HepG2 (cell line): Measurements from ENCODE around the gene ATP5F1E. TPM values are rescaled to one million over a fixed set of nuclear protein-coding genes. Genes with fewer than 3 reads are reported as not detected.

Experiments
- BCL3 ChIP-seq: sonication (generic); formaldehyde crosslinking; IDR thresholded peaks from 2 replicates; pipeline ENCODE4 v1.5.1; 2020; ENCODE audit warnings: mild to moderate bottlenecking, missing genetic modification reagents, moderate library complexity
- JDP2 ChIP-seq: sonication (generic); formaldehyde crosslinking; IDR thresholded peaks from 2 replicates; pipeline ENCODE4 v1.8.1; 2022; ENCODE audit warnings: missing genetic modification reagents, borderline replicate concordance
- MBD4 ChIP-seq: IDR thresholded peaks from 2 replicates; pipeline ENCODE4 v1.6.1; 2012; ENCODE audit warnings: low read length, inconsistent platforms, borderline replicate concordance
- RAD21 ChIP-seq: fragments of 450-650 bp; formaldehyde crosslinking; IDR thresholded peaks from 2 replicates; pipeline ENCODE4 v1.5.0; 2020; ENCODE audit warnings: mild to moderate bottlenecking
- RARA ChIP-seq: IDR thresholded peaks from 2 replicates; pipeline ENCODE4 v1.6.1; 2016; ENCODE audit warnings: missing genetic modification reagents, missing compliant biosample characterization
- SIN3A ChIP-seq: IDR thresholded peaks from 2 replicates; pipeline ENCODE4 v1.6.1; 2011; ENCODE audit warnings: low read depth, mild to moderate bottlenecking, control low read depth, low read length, borderline replicate concordance
- ZBTB38 ChIP-seq: sonication (generic); formaldehyde crosslinking; IDR thresholded peaks from 2 replicates; pipeline ENCODE4 v1.5.1; 2020; ENCODE audit warnings: mild to moderate bottlenecking, missing genetic modification reagents
- ZBTB42 ChIP-seq: sonication (generic); formaldehyde crosslinking; IDR thresholded peaks from 2 replicates; pipeline ENCODE4 v1.5.0; 2020; ENCODE audit warnings: mild to moderate bottlenecking, missing genetic modification reagents
- ZBTB7B ChIP-seq: sonication (generic); formaldehyde crosslinking; IDR thresholded peaks from 2 replicates; pipeline ENCODE4 v1.4.0; 2020; ENCODE audit warnings: missing genetic modification reagents
- ZHX2 ChIP-seq, 2 experiments: sonication (generic) in 1 of 2; formaldehyde crosslinking in 1 of 2; IDR thresholded peaks; 2 replicates each; pipeline versions ENCODE4 v1.6.1 to v1.9.0; 2014 to 2022; ENCODE audit warnings: antibody characterized with exemption in 1 of 2, borderline replicate concordance in 1 of 2, inconsistent platforms in 1 of 2, low read depth in 1 of 2, missing genetic modification reagents in 1 of 2
- ZKSCAN1 ChIP-seq: fragments of 150-350 bp; IDR thresholded peaks from 2 replicates; pipeline ENCODE4 v1.6.1; 2014; ENCODE audit warnings: low read length
- ZNF256 ChIP-seq: sonication (generic); formaldehyde crosslinking; conservative IDR thresholded peaks from 2 replicates; pipeline ENCODE4 v1.4.0; 2020; ENCODE audit warnings: missing genetic modification reagents
- ZNF484 ChIP-seq: sonication (generic); formaldehyde crosslinking; IDR thresholded peaks from 2 replicates; pipeline ENCODE4 v1.5.1; 2020; ENCODE audit warnings: mild to moderate bottlenecking, low read depth, missing genetic modification reagents, borderline replicate concordance
- ZNF580 ChIP-seq: IDR thresholded peaks from 2 replicates; pipeline ENCODE4 v1.6.1; 2016; ENCODE audit warnings: low read depth, borderline replicate concordance
- ZNF629 ChIP-seq: sonication (generic); formaldehyde crosslinking; conservative IDR thresholded peaks from 2 replicates; pipeline ENCODE4 v1.5.0; 2020; ENCODE audit warnings: missing genetic modification reagents
- polyA plus RNA-seq, 8 experiments: library from polyadenylated mRNA; depleted of rRNA in 3 of 8; stranded (reverse) in 7 of 8; unstranded in 1 of 8; fragments of >200 nt; fragmentation: Illumina TruSeq in 4 of 8; extraction: Trizol in 4 of 8; gene quantifications; 2 replicates each; pipeline versions ENCODE4 v1.2.1 to v1.2.3, GENCODE V29; 2011 to 2016; ENCODE audit warnings: low read depth in 4 of 8, missing spikeins in 1 of 8, mixed read lengths in 1 of 8; ENCODE audit not compliant: insufficient read depth in 1 of 8
- total RNA-seq, 5 experiments: library from RNA; depleted of rRNA; stranded (reverse); fragments of >200 nt; fragmentation: Illumina TruSeq; extraction: Trizol; gene quantifications; 2 replicates each; pipeline ENCODE4 v1.2.3, GENCODE V29; 2016; ENCODE audit warnings: low read depth in 1 of 5
- TF ChIP-seq, protein P1 (sequence below): sonication (generic); formaldehyde crosslinking; IDR thresholded peaks from 2 replicates; pipeline ENCODE4 v1.4.0; 2020; ENCODE audit warnings: missing genetic modification reagents

The ATP5F1E gene
- total and polyA plus RNA-seq, 2 of the 13 experiments (the other 11 are each of a cell fraction or from before 2014, with no cell fraction given): 121 to 134 TPM

- TF ChIP-seq, protein P1, sequence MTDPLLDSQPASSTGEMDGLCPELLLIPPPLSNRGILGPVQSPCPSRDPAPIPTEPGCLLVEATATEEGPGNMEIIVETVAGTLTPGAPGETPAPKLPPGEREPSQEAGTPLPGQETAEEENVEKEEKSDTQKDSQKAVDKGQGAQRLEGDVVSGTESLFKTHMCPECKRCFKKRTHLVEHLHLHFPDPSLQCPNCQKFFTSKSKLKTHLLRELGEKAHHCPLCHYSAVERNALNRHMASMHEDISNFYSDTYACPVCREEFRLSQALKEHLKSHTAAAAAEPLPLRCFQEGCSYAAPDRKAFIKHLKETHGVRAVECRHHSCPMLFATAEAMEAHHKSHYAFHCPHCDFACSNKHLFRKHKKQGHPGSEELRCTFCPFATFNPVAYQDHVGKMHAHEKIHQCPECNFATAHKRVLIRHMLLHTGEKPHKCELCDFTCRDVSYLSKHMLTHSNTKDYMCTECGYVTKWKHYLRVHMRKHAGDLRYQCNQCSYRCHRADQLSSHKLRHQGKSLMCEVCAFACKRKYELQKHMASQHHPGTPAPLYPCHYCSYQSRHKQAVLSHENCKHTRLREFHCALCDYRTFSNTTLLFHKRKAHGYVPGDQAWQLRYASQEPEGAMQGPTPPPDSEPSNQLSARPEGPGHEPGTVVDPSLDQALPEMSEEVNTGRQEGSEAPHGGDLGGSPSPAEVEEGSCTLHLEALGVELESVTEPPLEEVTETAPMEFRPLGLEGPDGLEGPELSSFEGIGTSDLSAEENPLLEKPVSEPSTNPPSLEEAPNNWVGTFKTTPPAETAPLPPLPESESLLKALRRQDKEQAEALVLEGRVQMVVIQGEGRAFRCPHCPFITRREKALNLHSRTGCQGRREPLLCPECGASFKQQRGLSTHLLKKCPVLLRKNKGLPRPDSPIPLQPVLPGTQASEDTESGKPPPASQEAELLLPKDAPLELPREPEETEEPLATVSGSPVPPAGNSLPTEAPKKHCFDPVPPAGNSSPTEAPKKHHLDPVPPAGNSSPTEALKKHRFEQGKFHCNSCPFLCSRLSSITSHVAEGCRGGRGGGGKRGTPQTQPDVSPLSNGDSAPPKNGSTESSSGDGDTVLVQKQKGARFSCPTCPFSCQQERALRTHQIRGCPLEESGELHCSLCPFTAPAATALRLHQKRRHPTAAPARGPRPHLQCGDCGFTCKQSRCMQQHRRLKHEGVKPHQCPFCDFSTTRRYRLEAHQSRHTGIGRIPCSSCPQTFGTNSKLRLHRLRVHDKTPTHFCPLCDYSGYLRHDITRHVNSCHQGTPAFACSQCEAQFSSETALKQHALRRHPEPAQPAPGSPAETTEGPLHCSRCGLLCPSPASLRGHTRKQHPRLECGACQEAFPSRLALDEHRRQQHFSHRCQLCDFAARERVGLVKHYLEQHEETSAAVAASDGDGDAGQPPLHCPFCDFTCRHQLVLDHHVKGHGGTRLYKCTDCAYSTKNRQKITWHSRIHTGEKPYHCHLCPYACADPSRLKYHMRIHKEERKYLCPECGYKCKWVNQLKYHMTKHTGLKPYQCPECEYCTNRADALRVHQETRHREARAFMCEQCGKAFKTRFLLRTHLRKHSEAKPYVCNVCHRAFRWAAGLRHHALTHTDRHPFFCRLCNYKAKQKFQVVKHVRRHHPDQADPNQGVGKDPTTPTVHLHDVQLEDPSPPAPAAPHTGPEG: no peak
- no peak for TF ChIP-seq ZBTB42
- TF ChIP-seq ZBTB7B: no peak
- no peak for TF ChIP-seq ZNF629 (CRISPR knock-in tag)
- TF ChIP-seq JDP2: no peak
- no peak for TF ChIP-seq MBD4
- no peak for TF ChIP-seq ZNF256 (CRISPR knock-in tag)
- no peak for TF ChIP-seq ZKSCAN1
- TF ChIP-seq ZNF580 (CRISPR knock-in tag): no peak
- no peak for TF ChIP-seq BCL3 (CRISPR knock-in tag)
- 0 out of 2 replicates have a peak, but pooled peaks have one; percentile 22 for TF ChIP-seq RAD21 (CRISPR knock-in tag)
- TF ChIP-seq ZNF484 (CRISPR knock-in tag): no peak
- no peak for TF ChIP-seq ZHX2 (IDR thresholded peaks at IDR 0.05; ENCODE audit: low read depth)
- no peak for TF ChIP-seq ZHX2 (CRISPR knock-in tag; IDR thresholded peaks at IDR 0.05; ENCODE audit: borderline replicate concordance)
- no peak for TF ChIP-seq SIN3A
- TF ChIP-seq RARA: no peak
- peak; percentile 80 for TF ChIP-seq ZBTB38 (CRISPR knock-in tag)
These were observed 35.9 kb downstream of the ATP5F1E start (continued) for GRCh38 chr20:58996226-58996611.
